ENCODE measurements around the gene CNTNAP2. TPM values are rescaled to one million over a fixed set of nuclear protein-coding genes. Genes with fewer than 3 reads are reported as not detected.

CNTNAP2 gene
- total and polyA plus RNA-seq, 2 of the 8 experiments (the other 6 are each of a cell fraction or from before 2014, with no cell fraction given) = 27.9 to 71.0 TPM

- TF ChIP-seq FOSL1 (IDR thresholded peaks at IDR 0.05; ENCODE audit: insufficient read depth, low read depth, low read length) = no peak
Observed at GRCh38 chr7:146698995-146699610, 582.5 kb downstream of the CNTNAP2 start (continued).
